Activated CD4-positive, alpha-beta T cell treated with anti-CD3 and anti-CD28 coated beads for 24 hours (primary cell): ENCODE results near the gene RRM2.
"Not testable (repeated sequence)": the region's sequence is repeated elsewhere in the genome, so short reads cannot be mapped to it uniquely, and the experiment has no call there.

Source experiments
- DNase-seq, 2 donors: peaks; one replicate each; pipeline ENCODE4 v3.0.0-alpha.2; 2020; ENCODE audit warnings: low read depth in 2 of 2

Gene RRM2

DNA sequence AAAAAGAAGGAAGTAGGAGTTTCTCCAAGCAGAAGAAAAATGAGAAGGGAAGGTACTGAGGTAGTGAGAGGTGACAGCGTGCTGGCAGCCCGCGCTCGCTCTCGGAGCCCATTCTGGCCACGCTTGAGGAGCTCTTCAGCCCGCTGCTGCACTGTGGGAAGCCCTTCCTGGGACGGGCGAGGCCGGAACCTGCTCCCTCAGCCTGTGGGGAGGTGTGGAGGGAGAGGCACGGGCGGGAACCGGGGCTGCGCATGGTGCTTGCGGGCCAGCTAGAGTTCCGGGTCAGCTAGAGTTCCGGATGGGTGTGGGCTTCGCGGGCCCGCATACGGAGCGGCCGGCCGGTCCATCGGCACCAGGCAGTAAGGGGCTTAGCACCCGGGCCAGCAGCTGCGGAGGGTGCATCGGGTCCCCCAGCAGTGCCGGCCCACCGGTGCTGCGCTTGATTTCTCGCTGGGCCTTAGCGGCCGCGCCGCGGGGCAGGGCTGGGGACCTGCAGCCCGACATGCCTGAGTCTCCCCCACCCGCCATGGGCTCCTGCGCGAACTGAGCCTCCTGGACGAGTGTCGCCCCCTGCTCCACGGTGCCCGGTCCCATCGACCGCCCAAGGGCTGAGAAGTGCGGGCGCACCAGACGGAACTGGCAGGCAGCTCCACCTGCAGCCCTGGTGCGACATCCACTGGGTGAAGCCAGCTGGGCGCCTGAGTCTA, 31.2 kb upstream of the RRM2 start:
- no peak for DNase-seq

GRCh38 chr2:10091889-10092244, 30.7 kb upstream of the RRM2 start:
- not testable (repeated sequence) for DNase-seq

DNA sequence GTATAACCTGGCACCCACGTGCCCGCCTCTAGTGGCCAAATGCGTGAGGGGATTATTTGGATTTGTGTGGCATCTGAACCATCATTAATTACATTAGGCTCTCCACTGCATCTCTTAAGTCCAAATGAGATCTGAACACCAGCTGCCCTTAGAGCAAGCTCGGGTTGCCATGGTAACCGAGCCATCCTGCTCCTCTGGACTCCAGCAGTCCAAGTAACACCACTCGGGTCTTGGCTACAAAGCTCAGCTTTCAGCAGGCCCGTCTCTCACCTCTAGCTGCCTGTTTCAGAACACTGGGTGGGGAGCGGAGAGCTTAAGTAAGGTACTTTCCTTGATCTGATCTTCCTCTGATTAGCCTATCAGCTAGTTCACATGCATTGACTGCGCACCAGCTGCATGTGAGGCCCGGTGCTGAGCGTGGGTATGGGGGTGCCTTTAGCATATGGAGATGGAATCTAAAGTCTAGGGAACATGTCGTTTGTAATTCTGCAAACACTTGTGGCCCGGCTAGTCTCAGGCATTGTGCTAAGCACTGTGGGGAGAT, 28.2 kb upstream of the RRM2 start:
- no peak for DNase-seq

DNA sequence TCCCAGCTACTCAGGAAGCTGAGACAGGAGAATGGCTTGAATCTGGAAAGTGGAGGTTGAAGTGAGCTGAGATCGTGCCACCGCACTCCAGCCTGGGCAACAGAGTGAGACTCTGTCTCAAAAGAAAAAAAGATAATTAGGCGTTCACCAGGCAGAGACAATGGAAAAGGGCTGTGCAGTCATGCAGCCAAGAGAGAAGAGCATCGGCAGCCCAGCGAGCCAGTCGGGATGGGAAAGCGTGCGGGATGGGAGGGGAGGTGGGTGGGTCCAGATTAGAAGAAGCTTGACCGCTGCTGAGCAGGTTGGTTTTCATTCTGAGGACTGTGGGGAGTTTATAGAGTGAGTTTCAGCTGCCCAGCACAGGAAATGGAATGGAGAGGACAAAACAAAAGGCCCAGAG, 27.4 kb upstream of the RRM2 start:
- no peak for DNase-seq

- no peak for DNase-seq
Observed at GRCh38 chr2:10096641-10097040, 25.9 kb upstream of the RRM2 start.

DNA sequence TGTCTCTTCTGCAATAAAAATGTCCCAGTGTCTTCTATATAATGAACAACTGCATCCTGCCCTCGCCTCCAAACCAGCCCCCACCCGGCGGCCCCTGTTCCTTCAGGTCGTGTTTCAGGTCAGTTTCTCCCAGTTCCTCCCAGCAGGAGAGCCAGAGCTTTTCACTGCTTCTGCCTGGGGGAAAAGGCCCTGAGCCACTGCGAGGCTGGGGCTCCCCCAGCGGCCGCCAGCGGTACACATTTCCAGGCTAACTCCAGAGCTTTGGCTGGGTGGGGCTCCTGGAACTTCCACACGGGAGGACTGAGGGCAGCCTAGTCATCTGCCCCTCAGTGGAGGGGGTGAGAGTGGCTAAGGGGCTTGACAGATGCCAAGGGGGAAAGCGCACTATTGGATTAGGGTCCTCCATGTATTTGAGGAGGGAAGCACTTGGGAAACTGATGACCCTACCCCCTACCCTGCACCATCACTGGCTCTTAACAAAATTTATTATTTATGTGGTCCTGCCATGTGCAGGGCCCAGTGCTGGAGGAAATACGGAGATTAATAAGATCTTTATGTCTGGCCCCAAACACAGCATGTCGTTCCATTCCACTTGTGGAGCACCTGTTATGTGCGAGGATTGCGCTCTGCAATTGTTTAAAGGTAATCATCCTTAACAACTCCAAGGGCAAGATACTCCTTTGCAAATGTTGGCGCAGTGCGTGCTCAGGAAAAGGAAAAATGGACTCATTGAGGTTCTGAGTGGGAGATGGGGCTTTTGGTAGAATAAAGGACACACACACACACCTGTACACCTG, 25.0 kb upstream of the RRM2 start:
- no peak for DNase-seq

DNA sequence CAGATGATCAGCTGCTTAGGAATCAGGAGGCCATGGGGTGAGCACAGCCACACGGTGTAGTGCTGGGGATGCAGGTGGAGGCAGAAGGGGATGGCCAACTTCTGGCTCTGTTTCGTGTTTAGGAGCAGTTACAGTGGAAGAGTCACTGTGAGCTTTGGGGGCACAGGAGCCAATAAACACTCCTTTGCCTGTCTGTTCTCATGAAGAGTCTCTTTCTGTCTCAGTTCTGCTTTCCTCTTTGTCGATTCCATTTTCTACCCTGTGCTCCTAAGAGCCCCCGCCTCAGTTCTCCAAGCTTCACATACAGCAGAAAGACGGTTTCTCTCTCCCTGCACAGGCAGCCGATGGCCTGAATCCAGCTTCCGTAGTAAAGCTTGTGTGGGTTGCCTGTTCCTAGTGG, 21.0 kb upstream of the RRM2 start:
- no peak for DNase-seq

GRCh38 chr2:10103179-10103578, 19.4 kb upstream of the RRM2 start:
- no peak for DNase-seq

- not testable (repeated sequence) for DNase-seq
Observed at GRCh38 chr2:10104906-10105305, 17.6 kb upstream of the RRM2 start.

- DNase-seq, result no peak
Observed at GRCh38 chr2:10109311-10109710, 13.2 kb upstream of the RRM2 start.

- no peak for DNase-seq
Observed at GRCh38 chr2:10119027-10119325, 3.6 kb upstream of the RRM2 start.

DNA sequence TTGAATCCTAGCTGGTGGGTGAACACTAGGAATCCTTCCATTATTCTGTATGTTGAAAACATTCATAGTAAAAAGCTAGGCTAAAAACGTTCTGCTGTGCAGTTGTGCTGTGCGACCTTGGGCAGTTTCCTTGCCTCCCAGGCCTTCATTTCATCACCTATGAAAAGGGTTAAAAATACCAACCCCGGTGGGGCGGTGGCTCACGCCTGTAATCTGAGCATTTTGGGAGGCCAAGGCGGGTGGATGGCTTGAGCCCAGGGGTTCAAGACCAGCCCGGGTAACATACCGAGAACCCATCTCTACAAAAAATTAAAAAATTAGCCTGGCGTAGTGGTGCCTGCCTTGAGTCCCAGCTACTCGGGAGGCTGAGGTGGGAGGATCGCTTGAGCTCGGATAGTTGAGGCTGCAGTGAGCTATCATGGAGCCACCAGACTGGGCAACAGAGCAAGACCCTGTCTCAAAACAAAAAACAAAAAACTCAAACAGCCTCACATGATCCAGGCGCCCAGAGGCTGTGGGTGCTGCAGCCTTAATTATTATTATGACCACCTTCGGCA, 2.9 kb upstream of the RRM2 start:
- DNase-seq, result no peak

GRCh38 chr2:10120158-10120876, 2.2 kb upstream of the RRM2 start:
- peak; percentile 91 to 98 for DNase-seq

- no peak for DNase-seq
Observed at GRCh38 chr2:10120877-10121574, 1.5 kb upstream of the RRM2 start.

DNA sequence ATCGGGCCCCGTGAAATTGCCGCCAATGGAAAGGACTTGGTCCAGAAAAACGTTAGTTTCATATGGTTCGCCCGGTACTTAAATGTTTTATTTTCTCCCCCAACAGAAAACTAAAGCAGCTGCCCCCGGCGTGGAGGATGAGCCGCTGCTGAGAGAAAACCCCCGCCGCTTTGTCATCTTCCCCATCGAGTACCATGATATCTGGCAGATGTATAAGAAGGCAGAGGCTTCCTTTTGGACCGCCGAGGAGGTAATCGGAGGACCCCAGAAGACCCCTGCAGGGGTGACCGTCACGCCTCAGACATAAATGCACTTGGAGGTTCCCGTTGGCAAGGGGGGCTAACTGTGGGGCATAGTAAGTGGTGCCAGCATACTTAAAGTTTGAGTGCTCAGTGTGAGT, 742 bp downstream of the RRM2 start:
- DNase-seq, result no peak

DNA sequence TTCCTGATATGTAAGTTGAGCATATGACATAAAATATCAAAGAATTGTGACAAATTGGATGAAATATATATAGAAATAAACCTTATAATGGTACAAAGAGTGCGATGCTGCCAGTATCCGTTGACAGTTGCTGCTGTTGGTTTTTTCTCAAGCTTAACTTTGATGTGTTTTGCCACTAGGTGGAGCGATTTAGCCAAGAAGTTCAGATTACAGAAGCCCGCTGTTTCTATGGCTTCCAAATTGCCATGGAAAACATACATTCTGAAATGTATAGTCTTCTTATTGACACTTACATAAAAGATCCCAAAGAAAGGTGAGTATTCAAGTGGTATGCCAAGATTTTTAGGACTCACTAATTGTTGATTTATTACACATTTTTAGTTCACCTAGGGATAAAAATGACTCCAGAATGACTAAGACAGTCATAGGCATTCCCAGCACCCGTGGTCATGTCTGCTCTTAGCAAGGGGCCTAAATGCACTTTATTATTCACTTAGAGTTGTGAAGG, 2.1 kb downstream of the RRM2 start:
- DNase-seq, result peak in 1 of 2 donors; percentile 38

DNA sequence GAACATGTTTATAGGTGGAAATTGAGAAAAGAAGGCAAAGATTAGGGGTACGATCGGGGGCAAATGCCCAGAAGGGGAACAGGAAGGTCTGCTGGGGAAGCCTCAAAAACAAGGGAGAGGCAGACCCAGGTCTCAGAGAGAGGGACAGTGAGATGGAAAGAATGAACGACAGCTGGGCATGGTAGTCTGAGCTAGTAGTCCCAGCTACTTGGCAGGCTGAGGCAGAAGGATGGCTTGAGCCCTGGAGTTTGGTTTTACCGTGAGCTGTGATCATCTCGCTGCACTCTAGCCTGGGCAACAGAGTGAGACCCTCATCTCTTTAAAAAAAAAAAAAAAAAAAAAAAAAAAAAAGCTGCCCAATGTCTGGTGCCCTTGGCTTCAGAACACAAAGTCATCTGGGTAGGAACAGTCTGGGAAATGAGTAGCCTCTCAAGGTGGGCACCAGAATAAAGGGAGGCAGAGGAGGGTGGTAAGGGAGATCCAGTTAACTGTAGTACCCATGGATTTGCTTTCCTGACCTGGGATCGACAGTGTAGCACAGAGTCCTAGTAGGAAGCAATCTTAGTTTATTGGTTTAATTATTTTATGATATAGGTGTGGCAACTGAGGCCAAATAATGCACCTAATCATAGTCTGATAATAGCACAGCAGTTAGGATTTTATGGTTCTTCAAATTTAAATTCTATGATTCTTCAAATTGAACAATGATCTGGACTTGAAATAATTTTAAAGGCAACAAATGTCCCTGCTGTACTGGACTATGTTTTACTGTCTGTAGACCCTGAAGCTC, 3.5 kb downstream of the RRM2 start:
- DNase-seq, result no peak

- no peak for DNase-seq
Observed at GRCh38 chr2:10126632-10127026, 4.1 kb downstream of the RRM2 start.

DNA sequence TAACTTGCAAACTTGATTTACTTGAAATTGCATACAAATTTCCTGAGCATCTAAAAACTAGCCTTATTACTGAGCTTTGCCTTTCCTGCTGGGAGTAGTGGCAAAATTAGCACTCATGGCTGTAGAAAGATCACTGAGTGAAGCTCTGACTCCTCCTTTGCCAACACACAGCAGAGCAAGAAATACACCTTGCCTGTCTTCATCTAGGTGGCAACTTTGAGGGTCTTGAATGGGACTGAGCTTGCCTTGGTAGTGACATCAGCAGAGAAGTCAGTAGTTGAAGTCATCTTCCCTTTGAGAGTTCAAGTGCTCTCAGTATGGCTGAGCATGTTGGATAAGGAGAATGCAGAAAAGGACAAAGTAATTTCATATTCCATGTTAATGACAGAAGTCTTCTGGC, 5.9 kb downstream of the RRM2 start:
- DNase-seq, result no peak

GRCh38 chr2:10129490-10129889, 7.0 kb downstream of the RRM2 start:
- DNase-seq, result no peak
